Activated naive CD8-positive, alpha-beta T cell treated with anti-CD3 and anti-CD28 coated beads, Interleukin-2, amount 50 U/mL, for 24 hours (primary cell): ENCODE results near the gene GOLGA6D.
"Not testable (repeated sequence)": the region's sequence is repeated elsewhere in the genome, so short reads cannot be mapped to it uniquely, and the experiment has no call there.

Experiments
- ATAC-seq: fragments of 150-1000 bp; cut with Tn5 transposase; one replicate; pipeline ENCODE4 v1.10.0; 2021
- DNase-seq: peaks from one replicate; pipeline ENCODE4 v3.0.0; 2021
- H3K27ac Mint-ChIP-seq: one replicate; pipeline ENCODE4 v1.8.0; 2021; ENCODE audit warnings: mild to moderate bottlenecking, mixed read lengths
- H3K27me3 Mint-ChIP-seq: one replicate; pipeline ENCODE4 v1.8.0; 2021; ENCODE audit warnings: mixed read lengths
- H3K36me3 Mint-ChIP-seq: one replicate; pipeline ENCODE4 v1.8.0; 2021; ENCODE audit warnings: low read depth, mixed read lengths
- H3K4me1 Mint-ChIP-seq: one replicate; pipeline ENCODE4 v1.8.0; 2021; ENCODE audit warnings: mixed read lengths
- H3K4me3 Mint-ChIP-seq: one replicate; pipeline ENCODE4 v1.8.0; 2021; ENCODE audit warnings: mild to moderate bottlenecking, moderate library complexity, mixed read lengths
- H3K9me3 Mint-ChIP-seq: one replicate; pipeline ENCODE4 v1.8.0; 2021; ENCODE audit warnings: mixed read lengths

GOLGA6D gene

GRCh38 chr15:75258620-75259343, 23.9 kb upstream of the GOLGA6D start:
- not testable (repeated sequence) for H3K27me3 Mint-ChIP-seq, DNase-seq, H3K4me3 Mint-ChIP-seq, H3K27ac Mint-ChIP-seq, ATAC-seq, H3K4me1 Mint-ChIP-seq, H3K9me3 Mint-ChIP-seq, H3K36me3 Mint-ChIP-seq

- not testable (repeated sequence) for H3K27ac Mint-ChIP-seq, H3K4me3 Mint-ChIP-seq, H3K27me3 Mint-ChIP-seq, H3K9me3 Mint-ChIP-seq, ATAC-seq, DNase-seq, H3K4me1 Mint-ChIP-seq, H3K36me3 Mint-ChIP-seq
Observed at GRCh38 chr15:75259873-75260272, 22.8 kb upstream of the GOLGA6D start.

- H3K27me3 Mint-ChIP-seq, H3K27ac Mint-ChIP-seq, ATAC-seq: not testable (repeated sequence)
Observed at GRCh38 chr15:75273751-75274359, 8.8 kb upstream of the GOLGA6D start.

GRCh38 chr15:75274509-75275107, 8.0 kb upstream of the GOLGA6D start:
- not testable (repeated sequence) for H3K27ac Mint-ChIP-seq

More at GRCh38 chr15:75273751-75274359, 8.8 kb upstream of the GOLGA6D start:
- not testable (repeated sequence) for H3K4me3 Mint-ChIP-seq, H3K36me3 Mint-ChIP-seq, H3K4me1 Mint-ChIP-seq, H3K9me3 Mint-ChIP-seq, DNase-seq

GRCh38 chr15:75275617-75276016, 7.0 kb upstream of the GOLGA6D start:
- ATAC-seq, H3K27ac Mint-ChIP-seq, H3K27me3 Mint-ChIP-seq, H3K4me3 Mint-ChIP-seq, H3K4me1 Mint-ChIP-seq, H3K36me3 Mint-ChIP-seq, DNase-seq, H3K9me3 Mint-ChIP-seq: not testable (repeated sequence)

More at GRCh38 chr15:75274509-75275107, 8.0 kb upstream of the GOLGA6D start:
- not testable (repeated sequence) for H3K27me3 Mint-ChIP-seq, H3K9me3 Mint-ChIP-seq, H3K36me3 Mint-ChIP-seq, H3K4me3 Mint-ChIP-seq, H3K4me1 Mint-ChIP-seq
- ATAC-seq (peak; percentile 78), DNase-seq (peak; percentile 72)

GRCh38 chr15:75278497-75278896, 4.1 kb upstream of the GOLGA6D start:
- not testable (repeated sequence) for H3K36me3 Mint-ChIP-seq, H3K4me3 Mint-ChIP-seq, DNase-seq, H3K4me1 Mint-ChIP-seq, ATAC-seq, H3K27ac Mint-ChIP-seq, H3K9me3 Mint-ChIP-seq, H3K27me3 Mint-ChIP-seq

GRCh38 chr15:75284152-75284551, 1.5 kb downstream of the GOLGA6D start:
- not testable (repeated sequence) for H3K36me3 Mint-ChIP-seq, H3K27ac Mint-ChIP-seq, H3K9me3 Mint-ChIP-seq, H3K27me3 Mint-ChIP-seq, H3K4me1 Mint-ChIP-seq, H3K4me3 Mint-ChIP-seq, DNase-seq, ATAC-seq

GRCh38 chr15:75293660-75294059, 11.0 kb downstream of the GOLGA6D start:
- not testable (repeated sequence) for DNase-seq, ATAC-seq

GRCh38 chr15:75298541-75299310, 16.1 kb downstream of the GOLGA6D start:
- not testable (repeated sequence) for H3K36me3 Mint-ChIP-seq, H3K9me3 Mint-ChIP-seq, H3K27me3 Mint-ChIP-seq, H3K27ac Mint-ChIP-seq, H3K4me3 Mint-ChIP-seq, DNase-seq, H3K4me1 Mint-ChIP-seq
- peak; percentile 90 for ATAC-seq

More at GRCh38 chr15:75293660-75294059, 11.0 kb downstream of the GOLGA6D start:
- H3K4me3 Mint-ChIP-seq, H3K36me3 Mint-ChIP-seq, H3K9me3 Mint-ChIP-seq, H3K4me1 Mint-ChIP-seq, H3K27me3 Mint-ChIP-seq, H3K27ac Mint-ChIP-seq: not testable (repeated sequence)

- DNase-seq = peak; percentile 69
- not testable (repeated sequence) for H3K4me1 Mint-ChIP-seq
- peak; percentile 93 for ATAC-seq
Observed at GRCh38 chr15:75299311-75299688, 16.7 kb downstream of the GOLGA6D start.

GRCh38 chr15:75300026-75300425, 17.4 kb downstream of the GOLGA6D start:
- ATAC-seq, H3K27ac Mint-ChIP-seq, H3K4me1 Mint-ChIP-seq, H3K36me3 Mint-ChIP-seq, H3K9me3 Mint-ChIP-seq, DNase-seq, H3K4me3 Mint-ChIP-seq, H3K27me3 Mint-ChIP-seq: not testable (repeated sequence)

More at GRCh38 chr15:75299311-75299688, 16.7 kb downstream of the GOLGA6D start:
- H3K27me3 Mint-ChIP-seq, H3K9me3 Mint-ChIP-seq, H3K36me3 Mint-ChIP-seq, H3K4me3 Mint-ChIP-seq, H3K27ac Mint-ChIP-seq: not testable (repeated sequence)

GRCh38 chr15:75302318-75302717, 19.7 kb downstream of the GOLGA6D start:
- Mint-ChIP-seq H3K4me3 (no peak overlapping the region), H3K36me3 (no peaks in the 10 kb centered on the region), H3K27me3 (peaks cover 12% of the 10 kb centered on the region), H3K9me3 (no peaks in the 10 kb centered on the region), H3K27ac (no peak overlapping the region), H3K4me1 (no peaks in the 10 kb centered on the region)
- ATAC-seq = no peak
- DNase-seq = no peak

- not testable (repeated sequence) for H3K36me3 Mint-ChIP-seq, H3K9me3 Mint-ChIP-seq, H3K4me3 Mint-ChIP-seq, DNase-seq, H3K27ac Mint-ChIP-seq, ATAC-seq, H3K4me1 Mint-ChIP-seq
- peaks cover 12% of the 10 kb centered on the region for H3K27me3 Mint-ChIP-seq
Observed at GRCh38 chr15:75302753-75303152, 20.1 kb downstream of the GOLGA6D start.

- Mint-ChIP-seq H3K4me1 (no peaks in the 10 kb centered on the region), H3K27me3 (peaks cover 22% of the 10 kb centered on the region), H3K27ac (no peak overlapping the region), H3K36me3 (no peaks in the 10 kb centered on the region), H3K4me3 (no peak overlapping the region), H3K9me3 (no peaks in the 10 kb centered on the region)
- ATAC-seq (no peak), DNase-seq (no peak)
Observed at GRCh38 chr15:75306188-75306587, 23.6 kb downstream of the GOLGA6D start.
